NCI-H1694 (cell line): ENCODE results near the gene PKNOX2.

Experiments
- DNase-seq: peaks from one replicate; lab custom pipeline; 2025; lab: John Stamatoyannopoulos, UW

The PKNOX2 gene

GRCh38 chr11:125364121-125364826, 199.7 kb downstream of the PKNOX2 start:
- no peak for DNase-seq

- no peak for DNase-seq
These were observed 200.8 kb downstream of the PKNOX2 start for GRCh38 chr11:125365196-125365931.

- no peak for DNase-seq
These were observed 203.2 kb downstream of the PKNOX2 start for GRCh38 chr11:125367710-125368109.

GRCh38 chr11:125368757-125369156, 204.2 kb downstream of the PKNOX2 start:
- no peak for DNase-seq

- no peak for DNase-seq
These were observed 205.3 kb downstream of the PKNOX2 start for GRCh38 chr11:125369808-125370207.

GRCh38 chr11:125370561-125371389, 206.2 kb downstream of the PKNOX2 start:
- no peak for DNase-seq

- no peak for DNase-seq
These were observed 206.9 kb downstream of the PKNOX2 start for GRCh38 chr11:125371431-125371935.

- no peak for DNase-seq
These were observed 207.5 kb downstream of the PKNOX2 start for GRCh38 chr11:125372088-125372487.

GRCh38 chr11:125372911-125373310, 208.4 kb downstream of the PKNOX2 start:
- DNase-seq: no peak

- DNase-seq: no peak
These were observed 209.2 kb downstream of the PKNOX2 start for GRCh38 chr11:125373426-125374391.

- DNase-seq: no peak
These were observed 209.8 kb downstream of the PKNOX2 start for GRCh38 chr11:125374398-125374797.

GRCh38 chr11:125375146-125375545, 210.6 kb downstream of the PKNOX2 start:
- DNase-seq: no peak

GRCh38 chr11:125376117-125376516, 211.6 kb downstream of the PKNOX2 start:
- DNase-seq: no peak

- DNase-seq: no peak
These were observed 212.3 kb downstream of the PKNOX2 start for GRCh38 chr11:125376856-125377255.

- DNase-seq: no peak
These were observed 213.5 kb downstream of the PKNOX2 start for GRCh38 chr11:125378083-125378482.

- DNase-seq: no peak
These were observed 214.0 kb downstream of the PKNOX2 start for GRCh38 chr11:125378571-125378970.

- no peak for DNase-seq
These were observed 215.0 kb downstream of the PKNOX2 start for GRCh38 chr11:125379565-125379964.

- no peak for DNase-seq
These were observed 215.4 kb downstream of the PKNOX2 start for GRCh38 chr11:125379981-125380380.

- DNase-seq: no peak
These were observed 216.3 kb downstream of the PKNOX2 start for GRCh38 chr11:125380756-125381445.

- DNase-seq: no peak
These were observed 217.0 kb downstream of the PKNOX2 start for GRCh38 chr11:125381499-125382044.
